Activated T-cell treated with anti-CD3 and anti-CD28 coated beads, Interleukin-2, amount 50 U/mL, for 1 hour (primary cell): ENCODE measurements around the gene KRT28.
"Not testable (repeated sequence)": the region's sequence is repeated elsewhere in the genome, so short reads cannot be mapped to it uniquely, and the experiment has no call there.

ENCODE experiments used
- DNase-seq: peaks from one replicate; pipeline ENCODE4 v3.0.0-alpha.2; 2020

The KRT28 gene

GRCh38 chr17:40818343-40818732, 18.6 kb upstream of the KRT28 start:
- DNase-seq: no peak

- no peak for DNase-seq
These were observed 17.4 kb upstream of the KRT28 start for GRCh38 chr17:40817103-40817682.

- DNase-seq: no peak
These were observed 16.8 kb upstream of the KRT28 start for GRCh38 chr17:40816569-40816968.

GRCh38 chr17:40815381-40815780, 15.6 kb upstream of the KRT28 start:
- no peak for DNase-seq

GRCh38 chr17:40814657-40815056, 14.9 kb upstream of the KRT28 start:
- DNase-seq: not testable (repeated sequence)

- DNase-seq: no peak
These were observed 14.0 kb upstream of the KRT28 start for GRCh38 chr17:40813804-40814203.

- no peak for DNase-seq
These were observed 12.9 kb upstream of the KRT28 start for GRCh38 chr17:40812639-40813038.

- DNase-seq: no peak
These were observed 10.7 kb upstream of the KRT28 start for GRCh38 chr17:40810494-40810893.

- DNase-seq: no peak
These were observed 10.1 kb upstream of the KRT28 start for GRCh38 chr17:40809721-40810421.

- no peak for DNase-seq
These were observed 6.4 kb upstream of the KRT28 start for GRCh38 chr17:40806131-40806530.

- DNase-seq: peak; percentile 75
These were observed 3.9 kb upstream of the KRT28 start for GRCh38 chr17:40803617-40804082.

GRCh38 chr17:40801157-40801556, 1.4 kb upstream of the KRT28 start:
- DNase-seq: no peak

GRCh38 chr17:40800381-40800780, 622 bp upstream of the KRT28 start:
- DNase-seq: no peak

GRCh38 chr17:40796846-40797245, 2.9 kb downstream of the KRT28 start:
- DNase-seq: no peak

- no peak for DNase-seq
These were observed 4.6 kb downstream of the KRT28 start for GRCh38 chr17:40795019-40795667.

- DNase-seq: no peak
These were observed 5.3 kb downstream of the KRT28 start for GRCh38 chr17:40794466-40794865.

GRCh38 chr17:40793832-40794231, 5.9 kb downstream of the KRT28 start:
- no peak for DNase-seq

- DNase-seq: no peak
These were observed 7.8 kb downstream of the KRT28 start for GRCh38 chr17:40791787-40792436.

GRCh38 chr17:40791111-40791510, 8.6 kb downstream of the KRT28 start:
- DNase-seq: no peak

GRCh38 chr17:40782450-40782849, 17.3 kb downstream of the KRT28 start, which contains the start of gene KRT27:
Gene KRT27 (minus strand): TSS chr17:40782550. CDS start chr17:40782493, 57 bp downstream.
- no peak for DNase-seq

GRCh38 chr17:40779181-40779909, 20.4 kb downstream of the KRT28 start:
- peak; percentile 28 for DNase-seq

GRCh38 chr17:40778461-40778860, 21.3 kb downstream of the KRT28 start:
- DNase-seq: no peak

GRCh38 chr17:40777971-40778370, 21.8 kb downstream of the KRT28 start:
- DNase-seq: no peak
